GM23338 (cell line): Measurements from ENCODE around the gene OR52E5. TPM values are rescaled to one million over a fixed set of nuclear protein-coding genes. Genes with fewer than 3 reads are reported as not detected.

Experiments used
- ATAC-seq: fragments of 200-7000 bp; cut with Tn5 transposase; 3 replicates; pipeline ENCODE4 v1.9.1; 2020
- DNase-seq: peaks from one replicate; pipeline ENCODE4 v3.0.0-alpha.2; 2015; ENCODE audit warnings: low spot score
- H2AFZ ChIP-seq: fragments of 200-600 bp; sonication (generic); 2 replicates; pipeline ENCODE4 v1.8.0; 2016; ENCODE audit warnings: antibody characterized with exemption, mild to moderate bottlenecking, moderate library complexity
- H3F3A ChIP-seq: fragments of 200-600 bp; sonication (generic); replicated peaks from 2 replicates; pipeline ENCODE4 v1.8.0; 2017; ENCODE audit warnings: antibody characterized with exemption, mixed run types, low read depth
- H3K27ac ChIP-seq: fragments of 200-600 bp; sonication (generic); 2 replicates; pipeline ENCODE4 v1.6.1; 2016; ENCODE audit warnings: low read depth
- H3K27me3 ChIP-seq: fragments of 200-600 bp; sonication (generic); 2 replicates; pipeline ENCODE4 v1.8.0; 2016; ENCODE audit warnings: mild to moderate bottlenecking, mixed run types, moderate library complexity; ENCODE audit not compliant: insufficient read depth
- H3K36me3 ChIP-seq: fragments of 200-600 bp; sonication (generic); 2 replicates; pipeline ENCODE4 v1.8.0; 2016; ENCODE audit warnings: mild to moderate bottlenecking; ENCODE audit not compliant: insufficient read depth
- H3K4me1 ChIP-seq: fragments of 200-600 bp; sonication (generic); 2 replicates; pipeline ENCODE4 v1.8.0; 2016; ENCODE audit warnings: mild to moderate bottlenecking, moderate library complexity; ENCODE audit not compliant: insufficient read depth
- H3K4me2 ChIP-seq: fragments of 200-600 bp; sonication (generic); 2 replicates; pipeline ENCODE4 v1.7.1; 2017; ENCODE audit warnings: mixed run types
- H3K4me3 ChIP-seq: fragments of 200-600 bp; sonication (generic); 2 replicates; pipeline ENCODE4 v1.6.1; 2016; ENCODE audit warnings: mixed run types
- H3K79me2 ChIP-seq: fragments of 200-600 bp; sonication (generic); replicated peaks from 2 replicates; pipeline ENCODE4 v1.8.0; 2017; ENCODE audit warnings: mild to moderate bottlenecking; ENCODE audit not compliant: insufficient read depth
- H3K9me2 ChIP-seq: fragments of 200-600 bp; sonication (generic); 2 replicates; pipeline ENCODE4 v1.8.0; 2017; ENCODE audit not compliant: insufficient read depth
- H4K20me1 ChIP-seq: fragments of 200-600 bp; sonication (generic); replicated peaks from 2 replicates; pipeline ENCODE4 v1.8.0; 2017; ENCODE audit warnings: mild to moderate bottlenecking; ENCODE audit not compliant: insufficient read depth
- H3K27ac Mint-ChIP-seq: 2 replicates; pipeline ENCODE4 v1.8.0; 2020; ENCODE audit warnings: inconsistent platforms, mild to moderate bottlenecking, moderate library complexity, mixed read lengths
- H3K27me3 Mint-ChIP-seq: 3 replicates; pipeline ENCODE4 v1.8.0; 2022; ENCODE audit warnings: low read depth, mild to moderate bottlenecking, moderate library complexity, mixed read lengths, inconsistent platforms; ENCODE audit not compliant: insufficient read depth, poor library complexity
- H3K36me3 Mint-ChIP-seq: 3 replicates; pipeline ENCODE4 v1.8.0; 2021; ENCODE audit warnings: low read depth, mild to moderate bottlenecking, inconsistent platforms, moderate library complexity, mixed read lengths
- H3K4me1 Mint-ChIP-seq: 3 replicates; pipeline ENCODE4 v1.8.0; 2020; ENCODE audit warnings: mild to moderate bottlenecking, inconsistent platforms, mixed read lengths
- H3K4me3 Mint-ChIP-seq: 3 replicates; pipeline ENCODE4 v1.8.0; 2021; ENCODE audit warnings: moderate library complexity, mild to moderate bottlenecking, inconsistent platforms, mixed read lengths
- H3K9me3 Mint-ChIP-seq: 3 replicates; pipeline ENCODE4 v1.8.0; 2020; ENCODE audit warnings: moderate library complexity, mild to moderate bottlenecking, inconsistent platforms, mixed read lengths
- CREB1 ChIP-seq: fragments of 250-450 bp; sonication (Bioruptor Pico); IDR thresholded peaks from 2 replicates; pipeline ENCODE4 v1.5.0; 2020; ENCODE audit warnings: low read depth, mild to moderate bottlenecking, moderate library complexity
- NANOG ChIP-seq: IDR thresholded peaks from 2 replicates; pipeline ENCODE4 v1.6.1; 2016; ENCODE audit warnings: antibody characterized with exemption, borderline replicate concordance
- STAT1 ChIP-seq: IDR thresholded peaks from one replicate; pipeline ENCODE4 v1.6.1; 2016; ENCODE audit warnings: antibody characterized with exemption; ENCODE audit not compliant: unreplicated experiment
- polyA plus RNA-seq: library from polyadenylated mRNA; unstranded; fragments of >200 nt; fragmentation: Nextera tagmentation; extraction: Ambion mirVana; gene quantifications from 2 replicates; pipeline ENCODE4 v1.2.1, GENCODE V29; 2016
- total RNA-seq: library from RNA; depleted of rRNA; stranded (reverse); fragments of >200 nt; shearing (Covaris generic); gene quantifications from 2 replicates; pipeline ENCODE4 v1.2.3, GENCODE V29; 2014
- TF ChIP-seq, protein P1 (sequence below), 2 experiments: fragments of 200-600 bp in 1 of 2; sonication (generic) in 1 of 2; conservative IDR thresholded peaks; 2 replicates each; pipeline versions ENCODE4 v1.5.1 to v1.6.1; 2016 to 2017; ENCODE audit warnings: antibody characterized with exemption in 2 of 2, low read depth in 2 of 2, mild to moderate bottlenecking in 2 of 2, moderate library complexity in 1 of 2
- TF ChIP-seq, protein P2 (sequence below): fragments of 250-450 bp; sonication (Bioruptor Pico); IDR thresholded peaks from 2 replicates; pipeline ENCODE4 v1.5.0; 2020; ENCODE audit warnings: mild to moderate bottlenecking, moderate library complexity
- TF ChIP-seq, protein P3 (sequence below): IDR thresholded peaks from 2 replicates; pipeline ENCODE4 v1.6.1; 2016; ENCODE audit warnings: antibody characterized with exemption

Gene OR52E5
- total and polyA plus RNA-seq, 2 experiments from 2014 or later: not detected

DNA sequence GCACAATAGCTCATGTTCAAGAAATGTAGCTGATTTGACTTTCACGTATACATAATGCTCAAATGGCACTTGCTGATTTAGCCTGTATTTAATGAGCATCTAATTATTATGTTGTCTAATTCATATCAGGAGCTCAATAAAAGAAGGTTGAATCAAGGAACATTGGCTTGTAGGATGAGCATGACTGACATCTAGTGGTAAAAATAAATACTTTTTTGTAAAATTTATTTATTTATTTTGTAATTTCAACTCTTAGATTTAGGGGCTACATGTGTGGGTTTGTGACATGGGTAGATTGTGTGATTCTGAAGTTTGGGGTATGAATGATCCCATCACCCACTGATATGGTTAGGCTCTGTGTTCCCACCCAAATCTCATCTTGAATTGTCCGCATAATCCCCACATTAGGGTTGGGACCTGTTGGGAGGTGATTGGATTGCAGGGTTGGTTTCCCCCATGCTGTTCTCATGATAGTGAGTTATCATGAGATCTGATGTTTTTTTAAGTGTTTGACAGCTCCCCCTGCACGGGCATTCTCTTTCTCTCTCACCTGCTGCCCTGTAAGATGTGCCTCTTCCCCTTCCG, 1.7 kb upstream of the OR52E5 start:
- H2AFZ ChIP-seq: no peak overlapping the region
- ATAC-seq (no peak), DNase-seq (peak; percentile 36)
- no peak overlapping the region for H3K4me3 Mint-ChIP-seq
- TF ChIP-seq, protein P1, sequence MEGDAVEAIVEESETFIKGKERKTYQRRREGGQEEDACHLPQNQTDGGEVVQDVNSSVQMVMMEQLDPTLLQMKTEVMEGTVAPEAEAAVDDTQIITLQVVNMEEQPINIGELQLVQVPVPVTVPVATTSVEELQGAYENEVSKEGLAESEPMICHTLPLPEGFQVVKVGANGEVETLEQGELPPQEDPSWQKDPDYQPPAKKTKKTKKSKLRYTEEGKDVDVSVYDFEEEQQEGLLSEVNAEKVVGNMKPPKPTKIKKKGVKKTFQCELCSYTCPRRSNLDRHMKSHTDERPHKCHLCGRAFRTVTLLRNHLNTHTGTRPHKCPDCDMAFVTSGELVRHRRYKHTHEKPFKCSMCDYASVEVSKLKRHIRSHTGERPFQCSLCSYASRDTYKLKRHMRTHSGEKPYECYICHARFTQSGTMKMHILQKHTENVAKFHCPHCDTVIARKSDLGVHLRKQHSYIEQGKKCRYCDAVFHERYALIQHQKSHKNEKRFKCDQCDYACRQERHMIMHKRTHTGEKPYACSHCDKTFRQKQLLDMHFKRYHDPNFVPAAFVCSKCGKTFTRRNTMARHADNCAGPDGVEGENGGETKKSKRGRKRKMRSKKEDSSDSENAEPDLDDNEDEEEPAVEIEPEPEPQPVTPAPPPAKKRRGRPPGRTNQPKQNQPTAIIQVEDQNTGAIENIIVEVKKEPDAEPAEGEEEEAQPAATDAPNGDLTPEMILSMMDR (conservative IDR thresholded peaks at IDR 0.05; ENCODE audit: low read depth in 2 of 2): peak in 1 of 2 experiments; percentile 53; a peak in 2 of 4 replicates
- TF ChIP-seq, protein P2, sequence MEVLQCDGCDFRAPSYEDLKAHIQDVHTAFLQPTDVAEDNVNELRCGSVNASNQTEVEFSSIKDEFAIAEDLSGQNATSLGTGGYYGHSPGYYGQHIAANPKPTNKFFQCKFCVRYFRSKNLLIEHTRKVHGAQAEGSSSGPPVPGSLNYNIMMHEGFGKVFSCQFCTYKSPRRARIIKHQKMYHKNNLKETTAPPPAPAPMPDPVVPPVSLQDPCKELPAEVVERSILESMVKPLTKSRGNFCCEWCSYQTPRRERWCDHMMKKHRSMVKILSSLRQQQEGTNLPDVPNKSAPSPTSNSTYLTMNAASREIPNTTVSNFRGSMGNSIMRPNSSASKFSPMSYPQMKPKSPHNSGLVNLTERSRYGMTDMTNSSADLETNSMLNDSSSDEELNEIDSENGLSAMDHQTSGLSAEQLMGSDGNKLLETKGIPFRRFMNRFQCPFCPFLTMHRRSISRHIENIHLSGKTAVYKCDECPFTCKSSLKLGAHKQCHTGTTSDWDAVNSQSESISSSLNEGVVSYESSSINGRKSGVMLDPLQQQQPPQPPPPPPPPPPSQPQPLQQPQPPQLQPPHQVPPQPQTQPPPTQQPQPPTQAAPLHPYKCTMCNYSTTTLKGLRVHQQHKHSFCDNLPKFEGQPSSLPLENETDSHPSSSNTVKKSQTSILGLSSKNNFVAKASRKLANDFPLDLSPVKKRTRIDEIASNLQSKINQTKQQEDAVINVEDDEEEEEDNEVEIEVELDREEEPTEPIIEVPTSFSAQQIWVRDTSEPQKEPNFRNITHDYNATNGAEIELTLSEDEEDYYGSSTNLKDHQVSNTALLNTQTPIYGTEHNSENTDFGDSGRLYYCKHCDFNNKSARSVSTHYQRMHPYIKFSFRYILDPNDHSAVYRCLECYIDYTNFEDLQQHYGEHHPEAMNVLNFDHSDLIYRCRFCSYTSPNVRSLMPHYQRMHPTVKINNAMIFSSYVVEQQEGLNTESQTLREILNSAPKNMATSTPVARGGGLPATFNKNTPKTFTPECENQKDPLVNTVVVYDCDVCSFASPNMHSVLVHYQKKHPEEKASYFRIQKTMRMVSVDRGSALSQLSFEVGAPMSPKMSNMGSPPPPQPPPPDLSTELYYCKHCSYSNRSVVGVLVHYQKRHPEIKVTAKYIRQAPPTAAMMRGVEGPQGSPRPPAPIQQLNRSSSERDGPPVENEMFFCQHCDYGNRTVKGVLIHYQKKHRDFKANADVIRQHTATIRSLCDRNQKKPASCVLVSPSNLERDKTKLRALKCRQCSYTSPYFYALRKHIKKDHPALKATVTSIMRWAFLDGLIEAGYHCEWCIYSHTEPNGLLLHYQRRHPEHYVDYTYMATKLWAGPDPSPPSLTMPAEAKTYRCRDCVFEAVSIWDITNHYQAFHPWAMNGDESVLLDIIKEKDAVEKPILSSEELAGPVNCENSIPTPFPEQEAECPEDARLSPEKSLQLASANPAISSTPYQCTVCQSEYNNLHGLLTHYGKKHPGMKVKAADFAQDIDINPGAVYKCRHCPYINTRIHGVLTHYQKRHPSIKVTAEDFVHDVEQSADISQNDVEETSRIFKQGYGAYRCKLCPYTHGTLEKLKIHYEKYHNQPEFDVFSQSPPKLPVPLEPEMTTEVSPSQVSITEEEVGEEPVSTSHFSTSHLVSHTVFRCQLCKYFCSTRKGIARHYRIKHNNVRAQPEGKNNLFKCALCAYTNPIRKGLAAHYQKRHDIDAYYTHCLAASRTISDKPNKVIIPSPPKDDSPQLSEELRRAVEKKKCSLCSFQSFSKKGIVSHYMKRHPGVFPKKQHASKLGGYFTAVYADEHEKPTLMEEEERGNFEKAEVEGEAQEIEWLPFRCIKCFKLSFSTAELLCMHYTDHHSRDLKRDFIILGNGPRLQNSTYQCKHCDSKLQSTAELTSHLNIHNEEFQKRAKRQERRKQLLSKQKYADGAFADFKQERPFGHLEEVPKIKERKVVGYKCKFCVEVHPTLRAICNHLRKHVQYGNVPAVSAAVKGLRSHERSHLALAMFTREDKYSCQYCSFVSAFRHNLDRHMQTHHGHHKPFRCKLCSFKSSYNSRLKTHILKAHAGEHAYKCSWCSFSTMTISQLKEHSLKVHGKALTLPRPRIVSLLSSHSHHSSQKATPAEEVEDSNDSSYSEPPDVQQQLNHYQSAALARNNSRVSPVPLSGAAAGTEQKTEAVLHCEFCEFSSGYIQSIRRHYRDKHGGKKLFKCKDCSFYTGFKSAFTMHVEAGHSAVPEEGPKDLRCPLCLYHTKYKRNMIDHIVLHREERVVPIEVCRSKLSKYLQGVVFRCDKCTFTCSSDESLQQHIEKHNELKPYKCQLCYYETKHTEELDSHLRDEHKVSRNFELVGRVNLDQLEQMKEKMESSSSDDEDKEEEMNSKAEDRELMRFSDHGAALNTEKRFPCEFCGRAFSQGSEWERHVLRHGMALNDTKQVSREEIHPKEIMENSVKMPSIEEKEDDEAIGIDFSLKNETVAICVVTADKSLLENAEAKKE (CRISPR knock-in tag): no peak
- no peaks in the 10 kb centered on the region for H3K79me2 ChIP-seq
- H3K4me1 ChIP-seq: peaks cover 5% of the 10 kb centered on the region; the same call in 1 of the 2 replicates
- peaks cover 12% of the 10 kb centered on the region; the same call in 2 of the 3 replicates for H3K4me1 Mint-ChIP-seq
- H3K4me2 ChIP-seq: no peak overlapping the region
- no peaks in the 10 kb centered on the region for H3K27me3 ChIP-seq
- H3F3A ChIP-seq: no peaks in the 10 kb centered on the region
- H4K20me1 ChIP-seq: no peaks in the 10 kb centered on the region
- no peak overlapping the region for H3K27ac Mint-ChIP-seq
- no peaks in the 10 kb centered on the region for H3K36me3 ChIP-seq
- H3K36me3 Mint-ChIP-seq: no peaks in the 10 kb centered on the region
- no peaks in the 10 kb centered on the region for H3K27me3 Mint-ChIP-seq
- H3K4me3 ChIP-seq: no peak overlapping the region
- H3K9me2 ChIP-seq: no peaks in the 10 kb centered on the region
- H3K9me3 Mint-ChIP-seq: no peaks in the 10 kb centered on the region
- H3K27ac ChIP-seq: no peak overlapping the region

DNA sequence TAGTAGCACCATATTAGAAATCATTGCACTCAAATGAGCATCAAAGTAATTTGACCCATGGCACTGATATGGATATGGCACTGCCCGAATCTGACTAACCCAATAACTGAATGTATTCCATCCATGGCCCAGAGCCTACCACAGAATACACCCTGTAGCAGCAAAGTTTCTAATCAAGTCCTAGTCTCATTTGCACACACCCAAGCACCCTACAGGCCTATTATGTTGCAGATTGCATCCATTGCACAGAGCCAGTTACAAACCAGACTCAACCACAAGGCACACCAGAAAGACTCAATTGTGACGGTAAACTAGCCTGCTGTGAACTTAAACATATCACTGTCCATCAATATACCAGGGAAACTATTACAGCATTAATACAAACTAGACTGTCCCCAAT, 6.5 kb downstream of the OR52E5 start:
- Mint-ChIP-seq H3K4me3 (no peak overlapping the region), H3K36me3 (no peaks in the 10 kb centered on the region), H3K27ac (no peak overlapping the region), H3K4me1 (peaks cover 5% of the 10 kb centered on the region; the same call in 2 of the 3 replicates), H3K9me3 (no peaks in the 10 kb centered on the region; the same call in 2 of the 3 replicates), H3K27me3 (peaks cover 1% of the 10 kb centered on the region)
- H3K4me1 ChIP-seq: peaks cover 5% of the 10 kb centered on the region; the same call in 1 of the 2 replicates
- no peaks in the 10 kb centered on the region for H3K9me2 ChIP-seq
- ATAC-seq (no peak; the same call in 2 of the 3 replicates), DNase-seq (no peak)
- no peak overlapping the region for H3K27ac ChIP-seq
- H3K27me3 ChIP-seq: no peaks in the 10 kb centered on the region
- H2AFZ ChIP-seq: no peak overlapping the region
- 0 out of 2 replicates have a peak overlapping the region, but pooled peaks have one; percentile 27 for H3K4me2 ChIP-seq
- no peaks in the 10 kb centered on the region for H3K36me3 ChIP-seq
- no peaks in the 10 kb centered on the region for H3F3A ChIP-seq
- no peak overlapping the region for H3K4me3 ChIP-seq
- no peaks in the 10 kb centered on the region for H3K79me2 ChIP-seq
- no peaks in the 10 kb centered on the region for H4K20me1 ChIP-seq
- TF ChIP-seq CREB1 (CRISPR knock-in tag): no peak
- TF ChIP-seq NANOG: no peak
- TF ChIP-seq, protein P3, sequence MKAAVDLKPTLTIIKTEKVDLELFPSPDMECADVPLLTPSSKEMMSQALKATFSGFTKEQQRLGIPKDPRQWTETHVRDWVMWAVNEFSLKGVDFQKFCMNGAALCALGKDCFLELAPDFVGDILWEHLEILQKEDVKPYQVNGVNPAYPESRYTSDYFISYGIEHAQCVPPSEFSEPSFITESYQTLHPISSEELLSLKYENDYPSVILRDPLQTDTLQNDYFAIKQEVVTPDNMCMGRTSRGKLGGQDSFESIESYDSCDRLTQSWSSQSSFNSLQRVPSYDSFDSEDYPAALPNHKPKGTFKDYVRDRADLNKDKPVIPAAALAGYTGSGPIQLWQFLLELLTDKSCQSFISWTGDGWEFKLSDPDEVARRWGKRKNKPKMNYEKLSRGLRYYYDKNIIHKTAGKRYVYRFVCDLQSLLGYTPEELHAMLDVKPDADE: no peak
- no peak for TF ChIP-seq STAT1
